NCI-H2227 treated with DMSO at 0.1 percent for 48 hours (cell line): ENCODE measurements around the gene KRT6A.
"Not testable (repeated sequence)": the region's sequence is repeated elsewhere in the genome, so short reads cannot be mapped to it uniquely, and the experiment has no call there.

ENCODE experiments used
- DNase-seq: peaks from one replicate; lab custom pipeline; 2025; lab: John Stamatoyannopoulos, UW

KRT6A gene

GRCh38 chr12:52502877-52503276 lies 9.8 kb upstream of the KRT6A start:
- no peak for DNase-seq

DNA sequence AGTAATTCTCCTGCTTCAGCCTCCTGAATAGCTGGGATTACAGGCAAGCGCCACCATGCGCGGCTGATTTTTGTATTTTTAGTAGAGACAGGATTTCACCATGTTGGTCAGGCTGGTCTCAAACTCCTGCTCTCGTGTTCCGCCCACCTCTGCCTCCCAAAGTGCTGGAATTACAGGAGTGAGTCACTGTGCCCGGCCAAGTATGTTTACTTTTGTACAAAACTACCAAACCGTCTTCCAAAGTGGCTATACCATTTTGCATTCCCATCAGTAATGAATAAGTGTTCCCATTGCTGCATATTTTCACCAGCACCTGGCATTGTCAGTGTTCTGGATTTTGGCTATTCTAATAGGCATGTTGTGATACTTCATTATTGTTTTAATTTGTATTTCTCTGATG lies 8.4 kb upstream of the KRT6A start:
- DNase-seq: no peak

GRCh38 chr12:52500574-52500973 lies 7.5 kb upstream of the KRT6A start:
- not testable (repeated sequence) for DNase-seq

- DNase-seq: no peak
Observed at GRCh38 chr12:52499806-52500560, 6.9 kb upstream of the KRT6A start.

DNA sequence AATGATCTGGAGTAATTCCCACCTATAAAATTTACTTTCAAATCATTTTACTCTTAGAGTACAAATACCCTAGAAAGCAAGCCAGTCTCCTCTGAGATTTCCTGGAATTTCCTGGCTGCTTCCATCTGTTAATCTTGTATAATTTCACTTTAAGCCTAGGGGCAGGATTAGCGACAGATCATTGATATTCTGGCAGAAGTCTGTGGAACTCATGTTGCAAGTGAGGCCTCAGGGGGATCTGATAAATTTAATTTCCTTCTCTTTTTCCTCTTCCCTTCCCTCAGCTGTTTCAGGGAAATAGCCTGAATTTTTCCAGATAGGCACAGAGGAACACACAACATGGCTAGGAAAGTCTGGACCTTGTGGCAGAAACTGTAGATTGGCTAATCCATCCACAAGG lies 5.9 kb upstream of the KRT6A start:
- no peak for DNase-seq

DNA sequence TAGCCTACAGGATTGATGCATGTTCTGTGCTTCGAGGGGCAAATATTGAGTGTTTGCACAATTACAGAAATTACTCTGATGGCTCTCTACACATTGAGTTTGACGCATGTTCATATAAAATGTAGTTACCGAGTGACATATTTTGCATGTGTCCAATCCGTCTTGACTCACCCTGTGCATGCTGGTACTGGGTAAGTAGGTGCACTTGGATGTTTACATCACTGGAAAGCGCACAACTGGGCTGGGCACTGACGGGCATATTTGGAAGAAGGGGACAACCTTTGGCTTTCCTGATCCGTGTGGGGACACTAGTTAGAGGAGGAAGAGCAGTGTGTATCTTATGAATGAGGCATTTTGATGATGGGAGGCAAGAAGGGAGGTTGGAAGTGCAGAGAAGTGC lies 4.9 kb upstream of the KRT6A start:
- DNase-seq: no peak

- no peak for DNase-seq
Observed at GRCh38 chr12:52496590-52497071, 3.6 kb upstream of the KRT6A start.

- no peak for DNase-seq
Observed at GRCh38 chr12:52496054-52496453, 3.0 kb upstream of the KRT6A start.

DNA sequence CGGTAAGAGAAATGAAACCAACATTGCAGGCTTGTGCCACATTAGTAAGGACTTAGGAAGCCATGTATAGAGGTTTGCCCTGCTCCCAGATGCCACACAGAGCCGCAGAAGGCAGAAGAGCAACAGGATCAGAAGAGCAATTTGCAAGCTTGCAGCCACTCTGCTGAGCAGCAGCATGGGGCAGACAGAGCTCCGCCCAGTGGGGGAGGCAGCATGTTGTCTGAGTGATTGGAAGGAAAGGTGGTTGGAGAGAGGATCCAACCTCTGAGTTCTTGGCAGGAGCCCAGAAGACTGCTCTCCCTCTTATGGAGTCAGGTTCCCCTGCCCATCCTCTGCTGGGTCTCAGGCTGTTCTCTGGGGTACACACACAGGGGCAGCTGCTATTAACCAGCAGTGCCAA lies 2.3 kb upstream of the KRT6A start:
- peak; percentile 15 for DNase-seq

GRCh38 chr12:52494518-52494917 lies 1.5 kb upstream of the KRT6A start:
- no peak for DNase-seq

DNA sequence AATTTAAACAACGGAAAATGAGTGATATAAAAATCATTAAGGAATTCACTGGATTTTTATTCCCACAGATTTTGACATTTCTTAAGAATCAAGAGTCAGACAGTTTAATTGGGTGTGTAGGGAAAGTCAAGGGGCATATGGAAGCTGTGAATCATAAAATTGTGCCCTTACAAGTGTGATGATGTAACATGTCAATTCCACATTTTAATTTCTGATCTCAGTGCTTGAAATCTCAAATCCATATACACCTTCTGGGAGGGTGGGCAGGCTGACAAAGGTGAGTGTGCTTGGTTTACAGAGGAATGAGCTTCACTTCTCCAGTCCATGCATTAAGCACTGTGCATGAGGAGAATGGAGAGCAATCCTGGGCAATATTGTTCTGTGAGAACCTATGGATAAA lies 1.0 kb upstream of the KRT6A start:
- DNase-seq: no peak

DNA sequence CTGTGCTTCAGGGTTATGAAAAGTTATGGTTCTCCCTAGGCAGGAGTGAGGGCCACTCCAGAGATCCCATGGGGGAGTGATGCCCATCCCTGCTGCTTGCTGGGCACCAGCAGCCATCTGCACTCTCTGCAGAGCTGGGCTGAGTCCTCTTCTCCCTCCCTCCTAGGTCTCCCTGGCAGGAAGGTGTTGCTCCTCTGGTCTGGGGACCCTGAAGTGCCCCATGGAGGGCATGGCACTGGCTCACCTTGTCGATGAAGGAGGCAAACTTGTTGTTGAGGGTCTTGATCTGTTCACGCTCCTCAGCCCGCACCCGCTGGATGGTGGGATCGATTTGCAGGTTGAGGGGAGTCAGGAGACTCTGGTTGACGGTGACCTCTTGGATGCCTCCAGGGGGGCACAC lies 652 bp downstream of the KRT6A start:
- not testable (repeated sequence) for DNase-seq

- DNase-seq: not testable (repeated sequence)
Observed at GRCh38 chr12:52491495-52491894, 1.6 kb downstream of the KRT6A start.

DNA sequence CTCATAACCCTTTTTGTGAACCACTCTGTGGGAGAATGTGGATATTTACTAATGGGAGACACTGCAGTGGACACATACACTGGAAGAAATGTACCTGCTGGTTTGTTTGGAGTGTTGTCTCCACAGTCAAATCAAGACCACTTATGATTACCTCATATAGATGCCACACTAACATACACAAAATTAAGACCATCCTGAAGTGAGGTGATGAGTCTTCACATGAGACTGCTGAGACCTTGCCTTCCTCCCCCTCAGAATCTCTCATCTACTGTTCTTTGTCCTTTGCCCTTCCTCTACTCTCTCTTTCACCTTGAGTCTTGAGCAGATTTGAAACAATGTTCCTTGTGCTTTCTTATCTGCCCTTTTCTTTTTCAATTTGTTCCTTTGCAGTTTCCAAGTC lies 4.3 kb downstream of the KRT6A start:
- no peak for DNase-seq

DNA sequence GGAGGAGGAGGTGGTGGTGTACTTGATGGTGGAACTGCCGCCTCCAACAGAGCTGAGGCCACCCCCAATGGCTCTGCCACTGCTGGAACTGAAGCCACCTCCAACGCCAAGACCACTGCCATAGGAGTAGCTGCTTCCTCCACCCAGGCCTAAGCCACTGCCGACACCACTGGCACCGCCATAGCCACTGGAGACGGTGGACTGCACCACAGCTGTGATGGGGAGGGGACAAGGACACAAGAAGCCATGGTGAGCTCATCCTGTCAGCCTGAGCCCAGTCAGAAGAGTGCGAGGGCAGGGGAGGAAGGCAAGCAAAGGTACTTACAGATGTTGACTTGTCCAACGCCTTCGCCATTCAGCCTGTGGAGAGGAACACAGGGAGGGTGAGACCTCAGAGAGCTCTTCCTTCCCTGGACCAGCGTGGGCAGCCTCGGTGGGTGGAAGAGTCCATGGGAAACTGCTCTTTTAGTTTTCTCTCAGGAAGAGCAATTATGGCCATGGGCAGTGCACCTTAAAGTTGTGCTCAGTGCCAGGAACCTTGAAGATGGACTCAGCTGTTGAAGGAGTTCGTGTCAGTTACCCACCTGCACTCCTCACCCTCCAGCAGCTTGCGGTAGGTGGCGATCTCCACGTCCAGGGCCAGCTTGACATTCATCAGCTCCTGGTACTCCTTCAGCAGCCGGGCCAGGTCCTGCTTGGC lies 5.2 kb downstream of the KRT6A start:
- DNase-seq: not testable (repeated sequence)

- DNase-seq: no peak
Observed at GRCh38 chr12:52487211-52487610, 5.8 kb downstream of the KRT6A start.

GRCh38 chr12:52486166-52487105 lies 6.6 kb downstream of the KRT6A start:
- no peak for DNase-seq

DNA sequence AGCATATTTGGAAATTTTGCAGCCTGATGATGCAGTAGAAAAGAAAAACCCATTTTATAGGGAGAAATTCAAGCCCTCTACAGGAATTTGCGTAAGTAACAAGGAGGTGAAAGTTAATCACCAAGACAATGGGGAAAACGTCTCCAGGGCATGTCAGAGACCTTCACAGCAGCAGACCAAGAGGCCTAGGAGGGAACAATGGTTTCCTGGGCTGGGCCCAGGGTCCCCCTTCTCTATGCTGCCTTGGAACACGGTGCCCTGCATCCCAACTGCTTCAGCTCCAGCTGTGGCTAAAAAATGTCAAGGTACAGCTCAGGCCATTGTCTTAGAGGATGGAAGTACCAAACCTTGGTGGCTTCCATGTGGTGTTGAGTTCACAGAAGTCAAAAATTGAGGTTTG lies 13.0 kb downstream of the KRT6A start:
- DNase-seq: no peak

GRCh38 chr12:52477651-52478050 lies 15.4 kb downstream of the KRT6A start:
- no peak for DNase-seq

DNA sequence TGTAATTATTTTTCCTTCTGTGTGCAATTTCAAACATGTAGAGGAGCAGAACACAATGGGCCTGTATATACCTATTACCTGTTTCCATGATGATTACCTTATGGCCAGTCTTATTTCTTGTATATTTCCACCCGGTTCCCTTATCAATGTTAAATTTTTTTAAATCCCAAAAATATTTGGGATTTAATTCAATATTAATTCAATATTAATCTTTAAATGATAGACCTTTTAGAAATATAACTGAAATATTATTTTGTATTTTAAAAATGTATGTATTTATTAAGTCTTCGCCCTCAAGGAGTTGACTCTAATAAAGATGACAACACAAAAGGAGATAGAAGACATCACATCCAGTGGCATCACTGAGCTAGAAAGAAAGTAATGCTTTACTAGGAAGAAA lies 18.8 kb downstream of the KRT6A start:
- no peak for DNase-seq

DNA sequence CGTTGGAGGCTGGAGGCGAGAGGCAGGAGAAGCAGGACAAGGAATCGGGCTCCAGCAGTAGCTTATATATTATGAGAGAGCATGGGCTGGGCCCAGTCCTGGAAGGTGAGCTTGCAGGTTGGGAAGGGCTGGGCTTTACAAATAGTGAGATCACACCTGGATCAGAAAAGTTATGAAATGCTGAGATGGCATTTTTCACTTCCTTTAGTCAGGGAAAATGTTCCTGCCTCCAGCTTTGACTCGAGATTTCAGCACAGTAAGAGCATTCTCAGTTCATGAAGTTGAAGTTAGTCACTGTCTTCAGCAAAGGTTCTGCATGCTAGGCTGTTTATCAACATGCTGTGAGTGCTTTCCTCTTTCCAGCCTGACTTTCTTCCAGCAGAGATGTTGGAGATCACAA lies 19.3 kb downstream of the KRT6A start, which contains the start of gene KRT6C:
KRT6C (minus strand) TSS at position 38 of the 400 bp plus-strand sequence. CDS start 68 bp downstream, outside the sequence.
- DNase-seq: no peak

GRCh38 chr12:52469853-52470252 lies 23.2 kb downstream of the KRT6A start:
- DNase-seq: no peak
